ENCODE measurements around the gene ERICH6.
"Not testable (repeated sequence)": the region's sequence is repeated elsewhere in the genome, so short reads cannot be mapped to it uniquely, and the experiment has no call there.

Gene ERICH6

GRCh38 chr3:150682279-150682678, 21.4 kb downstream of the ERICH6 start:
- no peak for DNase-seq (ENCODE audit: low spot score)

GRCh38 chr3:150681057-150681456, 22.7 kb downstream of the ERICH6 start:
- DNase-seq (ENCODE audit: low spot score) = no peak

- no peak for DNase-seq (ENCODE audit: low spot score)
These were observed 23.2 kb downstream of the ERICH6 start for GRCh38 chr3:150680562-150680961.

GRCh38 chr3:150675587-150675986, 28.1 kb downstream of the ERICH6 start:
- no peak for DNase-seq (ENCODE audit: low spot score)

GRCh38 chr3:150673966-150674365, 29.8 kb downstream of the ERICH6 start:
- no peak for DNase-seq (ENCODE audit: low spot score)

GRCh38 chr3:150666167-150666566, 37.6 kb downstream of the ERICH6 start:
- no peak for DNase-seq (ENCODE audit: low spot score)

- DNase-seq (ENCODE audit: low spot score) = no peak
These were observed 40.3 kb downstream of the ERICH6 start for GRCh38 chr3:150663461-150663860.

- DNase-seq (ENCODE audit: low spot score) = no peak
These were observed 41.1 kb downstream of the ERICH6 start for GRCh38 chr3:150662410-150663200.

GRCh38 chr3:150656316-150656715, 47.4 kb downstream of the ERICH6 start:
- no peak for DNase-seq (ENCODE audit: low spot score)

GRCh38 chr3:150653110-150653561, 50.6 kb downstream of the ERICH6 start:
- DNase-seq (ENCODE audit: low spot score) = no peak

- DNase-seq (ENCODE audit: low spot score) = no peak
These were observed 63.5 kb downstream of the ERICH6 start for GRCh38 chr3:150640256-150640655.

- DNase-seq (ENCODE audit: low spot score) = no peak
These were observed 64.5 kb downstream of the ERICH6 start for GRCh38 chr3:150639262-150639661.

GRCh38 chr3:150636258-150636657, 67.5 kb downstream of the ERICH6 start:
- no peak for DNase-seq (ENCODE audit: low spot score)

- DNase-seq (ENCODE audit: low spot score) = no peak
These were observed 68.2 kb downstream of the ERICH6 start for GRCh38 chr3:150635526-150635925.

GRCh38 chr3:150635076-150635475, 68.6 kb downstream of the ERICH6 start:
- DNase-seq (ENCODE audit: low spot score) = no peak

GRCh38 chr3:150631515-150632221, 72.1 kb downstream of the ERICH6 start:
- no peak for DNase-seq (ENCODE audit: low spot score)

- DNase-seq (ENCODE audit: low spot score) = no peak
These were observed 76.2 kb downstream of the ERICH6 start for GRCh38 chr3:150627557-150627956.

GRCh38 chr3:150626148-150626930, 77.4 kb downstream of the ERICH6 start:
- no peak for DNase-seq (ENCODE audit: low spot score)

GRCh38 chr3:150623945-150624344, 79.8 kb downstream of the ERICH6 start:
- no peak for DNase-seq (ENCODE audit: low spot score)

GRCh38 chr3:150622955-150623354, 80.8 kb downstream of the ERICH6 start:
- DNase-seq (ENCODE audit: low spot score) = not testable (repeated sequence)

GRCh38 chr3:150620002-150620689, 83.6 kb downstream of the ERICH6 start:
- DNase-seq (ENCODE audit: low spot score) = no peak

All from AG08396 (cell line).